HepG2 (cell line): ENCODE data around the gene DVL3. TPM values are rescaled to one million over a fixed set of nuclear protein-coding genes. Genes with fewer than 3 reads are reported as not detected.

ENCODE experiments used
- HMGA1 ChIP-seq: sonication (generic); formaldehyde crosslinking; conservative IDR thresholded peaks from 2 replicates; pipeline ENCODE4 v1.4.0; 2020; ENCODE audit warnings: missing genetic modification reagents
- MXI1 ChIP-seq: IDR thresholded peaks from 3 replicates; pipeline ENCODE4 v1.6.1; 2012; ENCODE audit warnings: low read depth, low read length, inconsistent platforms, borderline replicate concordance
- NR2F2 ChIP-seq: IDR thresholded peaks from 2 replicates; pipeline ENCODE4 v1.6.1; 2012; ENCODE audit warnings: low read depth, inconsistent platforms, borderline replicate concordance
- RXRA ChIP-seq: sonication (generic); formaldehyde crosslinking; IDR thresholded peaks from 2 replicates; pipeline ENCODE4 v1.5.1; 2020; ENCODE audit warnings: missing genetic modification reagents
- SNAI1 ChIP-seq: sonication (generic); formaldehyde crosslinking; IDR thresholded peaks from 2 replicates; pipeline ENCODE4 v1.5.0; 2020; ENCODE audit warnings: mild to moderate bottlenecking, missing genetic modification reagents, borderline replicate concordance
- ZBTB40 ChIP-seq, 2 experiments: fragments of 450-650 bp in 1 of 2; sonication (generic) in 1 of 2; formaldehyde crosslinking in 1 of 2; IDR thresholded peaks; 2 replicates each; pipeline versions ENCODE4 v1.6.1 to v1.8.0; 2016 to 2022; ENCODE audit warnings: antibody characterized with exemption in 1 of 2, mild to moderate bottlenecking in 1 of 2, missing genetic modification reagents in 1 of 2
- ZBTB49 ChIP-seq: sonication (generic); formaldehyde crosslinking; IDR thresholded peaks from 2 replicates; pipeline ENCODE4 v1.4.0; 2020; ENCODE audit warnings: missing genetic modification reagents, borderline replicate concordance
- ZNF205 ChIP-seq: IDR thresholded peaks from 2 replicates; pipeline ENCODE4 v1.6.1; 2018; ENCODE audit warnings: missing biosample characterization, missing genetic modification reagents
- ZNF263 ChIP-seq: sonication (generic); formaldehyde crosslinking; IDR thresholded peaks from 2 replicates; pipeline ENCODE4 v1.4.0; 2020; ENCODE audit warnings: missing genetic modification reagents
- ZNF264 ChIP-seq: sonication (generic); formaldehyde crosslinking; IDR thresholded peaks from 2 replicates; pipeline ENCODE4 v1.4.0; 2020; ENCODE audit warnings: missing genetic modification reagents
- ZNF501 ChIP-seq: sonication (generic); formaldehyde crosslinking; IDR thresholded peaks from 2 replicates; pipeline ENCODE4 v1.5.1; 2020; ENCODE audit warnings: mild to moderate bottlenecking, moderate library complexity, missing genetic modification reagents
- ZNF782 ChIP-seq: sonication (generic); formaldehyde crosslinking; IDR thresholded peaks from 2 replicates; pipeline ENCODE4 v1.4.0; 2020; ENCODE audit warnings: missing genetic modification reagents, mild to moderate bottlenecking, borderline replicate concordance
- ZNF878 ChIP-seq: sonication (generic); formaldehyde crosslinking; IDR thresholded peaks from 2 replicates; pipeline ENCODE4 v1.8.1; 2023; ENCODE audit warnings: mild to moderate bottlenecking, missing genetic modification reagents, moderate library complexity
- polyA plus RNA-seq, 8 experiments: library from polyadenylated mRNA; depleted of rRNA in 3 of 8; stranded (reverse) in 7 of 8; unstranded in 1 of 8; fragments of >200 nt; fragmentation: Illumina TruSeq in 4 of 8; extraction: Trizol in 4 of 8; gene quantifications; 2 replicates each; pipeline versions ENCODE4 v1.2.1 to v1.2.3, GENCODE V29; 2011 to 2016; ENCODE audit warnings: low read depth in 4 of 8, missing spikeins in 1 of 8, mixed read lengths in 1 of 8; ENCODE audit not compliant: insufficient read depth in 1 of 8
- total RNA-seq, 5 experiments: library from RNA; depleted of rRNA; stranded (reverse); fragments of >200 nt; fragmentation: Illumina TruSeq; extraction: Trizol; gene quantifications; 2 replicates each; pipeline ENCODE4 v1.2.3, GENCODE V29; 2016; ENCODE audit warnings: low read depth in 1 of 5
- TF ChIP-seq, protein P1 (sequence below): sonication (generic); formaldehyde crosslinking; IDR thresholded peaks from 2 replicates; pipeline ENCODE4 v1.5.1; 2020; ENCODE audit warnings: missing genetic modification reagents, mild to moderate bottlenecking, borderline replicate concordance
- TF ChIP-seq, protein P2 (sequence below): IDR thresholded peaks from 2 replicates; pipeline ENCODE4 v1.6.1; 2016

DVL3 gene
- total and polyA plus RNA-seq, 2 of the 13 experiments (the other 11 are each of a cell fraction or from before 2014, with no cell fraction given): 29.0 to 36.1 TPM

DNA sequence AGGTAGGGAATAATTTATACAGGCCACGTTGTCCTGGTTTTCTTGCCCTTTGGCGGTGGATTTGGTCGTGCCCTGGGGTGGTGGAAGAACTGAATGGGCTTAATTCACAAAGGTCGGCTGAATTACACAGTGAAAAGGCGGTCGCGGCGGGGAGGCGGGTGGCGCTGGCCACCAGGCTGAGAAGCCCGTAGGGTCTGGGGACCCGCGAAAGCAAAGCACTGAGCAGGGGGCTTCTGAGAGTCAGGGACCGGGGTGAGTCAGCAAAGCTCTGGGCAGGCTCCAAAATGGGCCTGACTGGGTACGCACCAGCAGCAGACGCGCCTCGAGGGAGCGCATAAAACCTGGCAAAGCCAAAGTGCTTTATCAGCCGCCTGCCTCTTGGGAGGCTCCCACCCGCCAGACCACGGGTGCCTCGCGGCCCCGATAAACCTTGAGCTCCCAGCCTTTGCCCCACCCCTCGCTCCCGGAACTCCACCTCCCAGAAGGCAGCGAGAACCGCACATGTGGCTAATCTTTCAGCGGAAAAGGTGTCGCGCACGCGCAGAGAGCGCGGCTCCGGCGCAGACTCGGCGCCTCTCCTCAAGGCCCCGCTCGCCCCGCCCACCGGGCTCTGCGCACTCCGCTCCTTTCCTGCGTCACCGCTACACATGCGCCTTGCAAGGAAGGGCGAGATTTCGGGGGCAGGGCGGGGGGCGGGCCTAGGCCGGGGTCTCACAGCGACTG is 30.4 kb downstream of the DVL3 start (continued):
- TF ChIP-seq ZBTB40 (IDR thresholded peaks at IDR 0.05) (no peak), ZBTB40 (CRISPR knock-in tag; IDR thresholded peaks at IDR 0.05) (no peak), MXI1 (peak; percentile 94; the same call in 1 of the 3 replicates), ZNF264 (CRISPR knock-in tag) (no peak), ZNF782 (CRISPR knock-in tag) (no peak), NR2F2 (no peak), ZNF205 (peak; percentile 78; the same call in 1 of the 2 replicates), ZBTB49 (no peak), RXRA (0 out of 2 replicates have a peak, but pooled peaks have one; percentile 43), SNAI1 (CRISPR knock-in tag) (0 out of 2 replicates have a peak, but pooled peaks have one; percentile 69), ZNF878 (CRISPR knock-in tag) (0 out of 2 replicates have a peak, but pooled peaks have one; percentile 19), HMGA1 (CRISPR knock-in tag) (no peak), ZNF263 (CRISPR knock-in tag) (no peak), ZNF501 (peak; percentile 95)
- TF ChIP-seq, protein P1, sequence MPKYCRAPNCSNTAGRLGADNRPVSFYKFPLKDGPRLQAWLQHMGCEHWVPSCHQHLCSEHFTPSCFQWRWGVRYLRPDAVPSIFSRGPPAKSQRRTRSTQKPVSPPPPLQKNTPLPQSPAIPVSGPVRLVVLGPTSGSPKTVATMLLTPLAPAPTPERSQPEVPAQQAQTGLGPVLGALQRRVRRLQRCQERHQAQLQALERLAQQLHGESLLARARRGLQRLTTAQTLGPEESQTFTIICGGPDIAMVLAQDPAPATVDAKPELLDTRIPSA: no peak; the same call in 1 of the 2 replicates
- TF ChIP-seq, protein P2, sequence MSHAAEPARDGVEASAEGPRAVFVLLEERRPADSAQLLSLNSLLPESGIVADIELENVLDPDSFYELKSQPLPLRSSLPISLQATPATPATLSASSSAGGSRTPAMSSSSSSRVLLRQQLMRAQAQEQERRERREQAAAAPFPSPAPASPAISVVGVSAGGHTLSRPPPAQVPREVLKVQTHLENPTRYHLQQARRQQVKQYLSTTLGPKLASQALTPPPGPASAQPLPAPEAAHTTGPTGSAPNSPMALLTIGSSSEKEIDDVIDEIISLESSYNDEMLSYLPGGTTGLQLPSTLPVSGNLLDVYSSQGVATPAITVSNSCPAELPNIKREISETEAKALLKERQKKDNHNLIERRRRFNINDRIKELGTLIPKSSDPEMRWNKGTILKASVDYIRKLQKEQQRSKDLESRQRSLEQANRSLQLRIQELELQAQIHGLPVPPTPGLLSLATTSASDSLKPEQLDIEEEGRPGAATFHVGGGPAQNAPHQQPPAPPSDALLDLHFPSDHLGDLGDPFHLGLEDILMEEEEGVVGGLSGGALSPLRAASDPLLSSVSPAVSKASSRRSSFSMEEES: peak; percentile 56
